Activated CD4-positive, alpha-beta memory T cell treated with anti-CD3 and anti-CD28 coated beads for 36 hours (primary cell): ENCODE data around the gene ZNF205. TPM values are rescaled to one million over a fixed set of nuclear protein-coding genes. Genes with fewer than 3 reads are reported as not detected.
"Not testable (repeated sequence)": the region's sequence is repeated elsewhere in the genome, so short reads cannot be mapped to it uniquely, and the experiment has no call there.

Experiments
- CTCF ChIA-PET: fragments of 350-600 bp; sonication (Branson Sonifier 250); formaldehyde crosslinking; loops from one replicate; lab custom pipeline; 2021; ENCODE audit warnings: antibody characterized with exemption, inconsistent platforms; lab: Charles Lee
- POLR2A ChIA-PET: fragments of 350-600 bp; sonication (Branson Sonifier 250); formaldehyde crosslinking; loops from one replicate; lab custom pipeline; 2021; ENCODE audit warnings: antibody characterized with exemption; lab: Charles Lee
- DNase-seq: peaks from one replicate; pipeline ENCODE4 v3.0.0-alpha.2; 2020
- H3K27ac Mint-ChIP-seq: one replicate; pipeline ENCODE4 v1.8.0; 2021; ENCODE audit warnings: mixed read lengths
- H3K27me3 Mint-ChIP-seq: one replicate; pipeline ENCODE4 v1.8.0; 2021; ENCODE audit warnings: mixed read lengths
- H3K36me3 Mint-ChIP-seq: one replicate; pipeline ENCODE4 v1.8.0; 2021; ENCODE audit warnings: mixed read lengths
- H3K4me1 Mint-ChIP-seq: one replicate; pipeline ENCODE4 v1.8.0; 2021; ENCODE audit warnings: low read depth, mixed read lengths
- H3K4me3 Mint-ChIP-seq: one replicate; pipeline ENCODE4 v1.8.0; 2021; ENCODE audit warnings: mild to moderate bottlenecking, mixed read lengths
- H3K9me3 Mint-ChIP-seq: one replicate; pipeline ENCODE4 v1.8.0; 2021; ENCODE audit warnings: mixed read lengths
- intact Hi-C: fragments of 100-400 bp; cut with micrococcal nuclease; formaldehyde crosslinking; loops from one replicate; pipeline ENCODE4 v1.15.1; 2023
- total RNA-seq, 2 experiments: library from RNA; stranded (reverse); gene quantifications; one replicate each; pipeline ENCODE4 v1.2.3, GENCODE V29; 2021

The ZNF205 gene
- total RNA-seq, 2 experiments from 2014 or later = 0.21 TPM; not detected in 1

- Mint-ChIP-seq H3K27ac (no peak overlapping the region), H3K4me3 (no peak overlapping the region), H3K9me3 (no peaks in the 10 kb centered on the region), H3K36me3 (peaks cover 17% of the 10 kb centered on the region), H3K4me1 (peaks cover 14% of the 10 kb centered on the region), H3K27me3 (no peaks in the 10 kb centered on the region)
- intact Hi-C loops = no loop called here
- CTCF ChIA-PET = interaction anchor here (1.0 to 11.5 kb wide), 3 partner anchors 9 to 108 kb away, joined by 4 to 200 read pairs (median 19); no protein-coding TSS in a partner anchor
- DNase-seq = no peak
- POLR2A ChIA-PET = no interaction called here
Measured at GRCh38 chr16:3138342-3138741, 26.0 kb downstream of the ZNF205 start.

- no peak for DNase-seq
- Mint-ChIP-seq H3K36me3 (peaks cover 17% of the 10 kb centered on the region), H3K9me3 (no peaks in the 10 kb centered on the region), H3K4me3 (no peak overlapping the region), H3K27me3 (no peaks in the 10 kb centered on the region), H3K27ac (no peak overlapping the region), H3K4me1 (peaks cover 13% of the 10 kb centered on the region)
- ChIA-PET POLR2A (no interaction called here), CTCF (interaction anchor here (1.0 to 4.2 kb wide), 3 partner anchors 10 to 11 kb away, joined by 4 to 19 read pairs (median 7); no protein-coding TSS in a partner anchor)
- intact Hi-C loops = no loop called here
Measured at GRCh38 chr16:3138823-3139426, 26.5 kb downstream of the ZNF205 start.

GRCh38 chr16:3139561-3139960 lies 27.2 kb downstream of the ZNF205 start:
- H3K27ac Mint-ChIP-seq, H3K4me3 Mint-ChIP-seq, DNase-seq, POLR2A ChIA-PET, H3K27me3 Mint-ChIP-seq, intact Hi-C loops, H3K9me3 Mint-ChIP-seq: not testable (repeated sequence)
- CTCF ChIA-PET = interaction anchor here (1.0 to 4.2 kb wide), 3 partner anchors 10 to 26 kb away, joined by 3 to 19 read pairs (median 7); no protein-coding TSS in a partner anchor
- peaks cover 17% of the 10 kb centered on the region for H3K36me3 Mint-ChIP-seq
- peaks cover 13% of the 10 kb centered on the region for H3K4me1 Mint-ChIP-seq

- H3K27ac Mint-ChIP-seq = no peak overlapping the region
- intact Hi-C loops = no loop called here
- no peaks in the 10 kb centered on the region for H3K27me3 Mint-ChIP-seq
- ChIA-PET CTCF (interaction anchor here (0.6 to 4.2 kb wide), 3 partner anchors 9 to 27 kb away, joined by 3 to 19 read pairs (median 7); no protein-coding TSS in a partner anchor), POLR2A (no interaction called here)
- H3K9me3 Mint-ChIP-seq = no peaks in the 10 kb centered on the region
- H3K36me3 Mint-ChIP-seq = peaks cover 17% of the 10 kb centered on the region
- no peak for DNase-seq
- H3K4me1 Mint-ChIP-seq = peaks cover 9% of the 10 kb centered on the region
- H3K4me3 Mint-ChIP-seq = no peak overlapping the region
Measured at GRCh38 chr16:3140603-3141427, 28.4 kb downstream of the ZNF205 start.

GRCh38 chr16:3141781-3142311 lies 29.5 kb downstream of the ZNF205 start:
- Mint-ChIP-seq H3K4me1 (peaks cover 3% of the 10 kb centered on the region), H3K27me3 (no peaks in the 10 kb centered on the region), H3K27ac (no peak overlapping the region), H3K4me3 (no peak overlapping the region), H3K36me3 (peaks cover 17% of the 10 kb centered on the region), H3K9me3 (no peaks in the 10 kb centered on the region)
- intact Hi-C loops = no loop called here
- CTCF ChIA-PET = interaction anchor here (0.6 to 4.2 kb wide), 3 partner anchors 12 to 40 kb away, joined by 3 to 19 read pairs (median 4); no protein-coding TSS in a partner anchor
- no peak for DNase-seq
- POLR2A ChIA-PET = no interaction called here

- DNase-seq = no peak
- Mint-ChIP-seq H3K27me3 (no peaks in the 10 kb centered on the region), H3K27ac (no peak overlapping the region), H3K9me3 (no peaks in the 10 kb centered on the region), H3K4me1 (no peaks in the 10 kb centered on the region), H3K4me3 (no peak overlapping the region), H3K36me3 (peaks cover 17% of the 10 kb centered on the region)
- intact Hi-C loops = no loop called here
- ChIA-PET CTCF (interaction anchor here (0.6 to 1.0 kb wide), 2 partner anchors 13 to 41 kb away, joined by 3 to 4 read pairs; no protein-coding TSS in a partner anchor), POLR2A (no interaction called here)
Measured at GRCh38 chr16:3142327-3142726, 29.9 kb downstream of the ZNF205 start.

GRCh38 chr16:3142770-3143169 lies 30.4 kb downstream of the ZNF205 start:
- no peak overlapping the region for H3K4me3 Mint-ChIP-seq

GRCh38 chr16:3143189-3143588 lies 30.8 kb downstream of the ZNF205 start:
- CTCF ChIA-PET = interaction anchor here (0.6 to 0.8 kb wide), 3 partner anchors 14 to 114 kb away, joined by 3 read pairs; no protein-coding TSS in a partner anchor
- Mint-ChIP-seq H3K4me1 (no peaks in the 10 kb centered on the region), H3K27ac (no peak overlapping the region), H3K36me3 (peaks cover 12% of the 10 kb centered on the region), H3K27me3 (no peaks in the 10 kb centered on the region), H3K9me3 (no peaks in the 10 kb centered on the region), H3K4me3 (no peak overlapping the region)
- DNase-seq = no peak
- POLR2A ChIA-PET = interaction anchor here (0.5 to 1.5 kb wide), 2 partner anchors 8 to 74 kb away, joined by 3 to 4 read pairs; partner anchors contain the start of gene ZNF213
- intact Hi-C loops = no loop called here

More at GRCh38 chr16:3142770-3143169, 30.4 kb downstream of the ZNF205 start:
- Mint-ChIP-seq H3K9me3 (no peaks in the 10 kb centered on the region), H3K27me3 (no peaks in the 10 kb centered on the region), H3K27ac (no peak overlapping the region), H3K36me3 (peaks cover 16% of the 10 kb centered on the region), H3K4me1 (no peaks in the 10 kb centered on the region)
- no peak for DNase-seq
- intact Hi-C loops = no loop called here
- ChIA-PET CTCF (interaction anchor here (1.0 kb wide), 1 partner anchor 13 kb away, joined by 4 read pairs; no protein-coding TSS in a partner anchor), POLR2A (no interaction called here)

GRCh38 chr16:3143598-3144320 lies 31.4 kb downstream of the ZNF205 start:
- Mint-ChIP-seq H3K27ac (no peak overlapping the region), H3K9me3 (no peaks in the 10 kb centered on the region), H3K4me3 (no peak overlapping the region), H3K36me3 (peaks cover 12% of the 10 kb centered on the region), H3K27me3 (no peaks in the 10 kb centered on the region), H3K4me1 (no peaks in the 10 kb centered on the region)
- POLR2A ChIA-PET = interaction anchor here (0.5 to 1.5 kb wide), 2 partner anchors 9 to 74 kb away, joined by 3 to 4 read pairs; partner anchors contain the start of gene ZNF213
- DNase-seq = no peak
- CTCF ChIA-PET = interaction anchor here (0.6 to 0.8 kb wide), 3 partner anchors 15 to 114 kb away, joined by 3 read pairs; no protein-coding TSS in a partner anchor
- intact Hi-C loops = no loop called here

- POLR2A ChIA-PET = interaction anchor here (1.0 to 1.5 kb wide), 2 partner anchors 9 to 79 kb away, joined by 4 read pairs; partner anchors contain the start of genes IL32 and ZNF213
- no peak overlapping the region for H3K4me3 Mint-ChIP-seq
- H3K27me3 Mint-ChIP-seq = no peaks in the 10 kb centered on the region
- intact Hi-C loops = no loop called here
- H3K36me3 Mint-ChIP-seq = peaks cover 8% of the 10 kb centered on the region
- CTCF ChIA-PET = no interaction called here
- H3K4me1 Mint-ChIP-seq = peaks cover 5% of the 10 kb centered on the region
- no peak overlapping the region for H3K27ac Mint-ChIP-seq
- DNase-seq = no peak
- no peaks in the 10 kb centered on the region for H3K9me3 Mint-ChIP-seq
Measured at GRCh38 chr16:3144321-3144983, 32.1 kb downstream of the ZNF205 start.

GRCh38 chr16:3145151-3145550 lies 32.8 kb downstream of the ZNF205 start:
- ChIA-PET POLR2A (interaction anchor here (1.0 kb wide), 1 partner anchor 80 kb away, joined by 4 read pairs; the partner anchor contains the start of gene IL32), CTCF (interaction anchor here (6.1 kb wide), 1 partner anchor 15 kb away, joined by 80 read pairs; no protein-coding TSS in a partner anchor)
- Mint-ChIP-seq H3K27ac (no peak overlapping the region), H3K9me3 (no peaks in the 10 kb centered on the region), H3K36me3 (peaks cover 8% of the 10 kb centered on the region), H3K4me3 (no peak overlapping the region), H3K4me1 (peaks cover 10% of the 10 kb centered on the region), H3K27me3 (no peaks in the 10 kb centered on the region)
- intact Hi-C loops = no loop called here
- DNase-seq = no peak
